ENCODE data around the gene MC1R. TPM values are rescaled to one million over a fixed set of nuclear protein-coding genes. Genes with fewer than 3 reads are reported as not detected.
A peak's percentile ranks its signal among the peaks of the same experiment; 100 is the strongest.

The MC1R gene
- total RNA-seq, 1 donor from 2014 or later = 9.2 TPM

GRCh38 chr16:89921131-89921701 lies 2.6 kb downstream of the MC1R start:
- DNase-seq (ENCODE audit: low read depth) (no peak), FAIRE-seq (no peak)
- Histone ChIP-seq H3K27me3 (ENCODE audit: insufficient read depth, low read length) (no peaks in the 10 kb centered on the region), H3K4me1 (ENCODE audit: insufficient read depth, low read length) (peaks cover 47% of the 10 kb centered on the region), H3K27ac (ENCODE audit: low read depth, low read length) (peak overlapping the region; percentile 99), H3K4me3 (ENCODE audit: insufficient read depth, low read depth, low read length) (peak overlapping the region; percentile 89), H3K9me3 (ENCODE audit: insufficient read depth, low read depth, low read length) (no peaks in the 10 kb centered on the region), H3K79me2 (ENCODE audit: insufficient read depth, low read length) (peaks cover 48% of the 10 kb centered on the region), H2AFZ (ENCODE audit: low read depth, low read length) (no peak overlapping the region), H3K36me3 (ENCODE audit: insufficient read depth, low read length) (no peaks in the 10 kb centered on the region), H4K20me1 (ENCODE audit: insufficient read depth, low read length) (peaks cover 27% of the 10 kb centered on the region), H3K9ac (ENCODE audit: low read length) (peak overlapping the region; percentile 98), H3K4me2 (ENCODE audit: low read length) (peak overlapping the region; percentile 100)
- Mint-ChIP-seq H3K27ac (ENCODE audit: unreplicated experiment) (peak overlapping the region; percentile 78), H3K4me1 (ENCODE audit: low read depth, unreplicated experiment) (peaks cover 20% of the 10 kb centered on the region), H3K9me3 (ENCODE audit: unreplicated experiment) (peaks cover 2% of the 10 kb centered on the region), H3K27me3 (ENCODE audit: low read depth, unreplicated experiment) (no peaks in the 10 kb centered on the region), H3K36me3 (ENCODE audit: low read depth, unreplicated experiment) (peaks cover under 1% of the 10 kb centered on the region), H3K4me3 (ENCODE audit: unreplicated experiment) (peak overlapping the region; percentile 88)
- TF ChIP-seq, protein P1, sequence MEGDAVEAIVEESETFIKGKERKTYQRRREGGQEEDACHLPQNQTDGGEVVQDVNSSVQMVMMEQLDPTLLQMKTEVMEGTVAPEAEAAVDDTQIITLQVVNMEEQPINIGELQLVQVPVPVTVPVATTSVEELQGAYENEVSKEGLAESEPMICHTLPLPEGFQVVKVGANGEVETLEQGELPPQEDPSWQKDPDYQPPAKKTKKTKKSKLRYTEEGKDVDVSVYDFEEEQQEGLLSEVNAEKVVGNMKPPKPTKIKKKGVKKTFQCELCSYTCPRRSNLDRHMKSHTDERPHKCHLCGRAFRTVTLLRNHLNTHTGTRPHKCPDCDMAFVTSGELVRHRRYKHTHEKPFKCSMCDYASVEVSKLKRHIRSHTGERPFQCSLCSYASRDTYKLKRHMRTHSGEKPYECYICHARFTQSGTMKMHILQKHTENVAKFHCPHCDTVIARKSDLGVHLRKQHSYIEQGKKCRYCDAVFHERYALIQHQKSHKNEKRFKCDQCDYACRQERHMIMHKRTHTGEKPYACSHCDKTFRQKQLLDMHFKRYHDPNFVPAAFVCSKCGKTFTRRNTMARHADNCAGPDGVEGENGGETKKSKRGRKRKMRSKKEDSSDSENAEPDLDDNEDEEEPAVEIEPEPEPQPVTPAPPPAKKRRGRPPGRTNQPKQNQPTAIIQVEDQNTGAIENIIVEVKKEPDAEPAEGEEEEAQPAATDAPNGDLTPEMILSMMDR (IDR thresholded peaks at IDR 0.05; ENCODE audit: insufficient read depth, low read depth, low read length) = no peak
- TF ChIP-seq EZH2 (IDR thresholded peaks at IDR 0.05; ENCODE audit: insufficient read depth, low read length) = no peak

DNA sequence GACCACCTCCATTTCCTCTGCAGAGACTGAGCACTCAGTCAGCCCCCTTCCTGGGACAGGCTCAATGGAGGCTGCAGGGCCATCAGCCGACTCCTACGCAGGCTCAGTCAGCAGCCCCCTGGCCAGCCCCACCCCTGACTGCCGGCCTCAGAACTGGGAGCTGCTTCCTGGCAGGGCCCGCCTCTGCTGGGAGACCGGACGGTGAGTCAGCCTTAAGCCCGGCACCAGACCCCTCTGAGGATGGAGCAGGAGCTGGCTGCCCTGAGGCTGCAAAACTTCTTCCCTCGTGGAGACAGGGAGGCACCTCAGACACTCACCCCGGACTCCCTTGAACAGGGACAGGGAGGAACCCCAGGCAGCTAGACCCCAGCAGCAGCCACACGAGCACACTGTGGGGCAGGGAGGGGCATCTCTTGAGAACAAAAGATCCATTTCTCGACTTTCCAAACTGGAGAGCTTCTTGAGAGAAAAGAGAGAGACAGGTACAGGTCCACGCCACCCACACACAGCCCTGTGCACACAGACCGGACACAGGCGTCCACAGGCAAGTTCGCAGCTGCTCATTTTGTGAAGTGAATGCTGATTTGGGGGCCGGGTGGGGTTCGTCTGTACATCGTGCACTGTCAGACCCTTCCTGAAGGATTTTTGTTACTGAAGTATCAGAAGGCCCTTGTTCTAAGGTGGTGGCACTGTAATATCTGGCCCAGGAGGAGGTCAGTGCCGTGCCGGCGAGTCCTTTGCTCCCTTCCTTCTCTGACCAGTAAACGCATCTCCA lies 3.2 kb downstream of the MC1R start:
- Histone ChIP-seq H3K36me3 (ENCODE audit: insufficient read depth, low read length) (no peaks in the 10 kb centered on the region), H3K4me2 (ENCODE audit: low read length) (peak overlapping the region; percentile 100), H3K4me1 (ENCODE audit: insufficient read depth, low read length) (peaks cover 50% of the 10 kb centered on the region), H3K27me3 (ENCODE audit: insufficient read depth, low read length) (no peaks in the 10 kb centered on the region), H3K4me3 (ENCODE audit: insufficient read depth, low read depth, low read length) (peak overlapping the region; percentile 89), H3K9me3 (ENCODE audit: insufficient read depth, low read depth, low read length) (no peaks in the 10 kb centered on the region), H3K9ac (ENCODE audit: low read length) (peak overlapping the region; percentile 98), H3K27ac (ENCODE audit: low read depth, low read length) (peak overlapping the region; percentile 99), H3K79me2 (ENCODE audit: insufficient read depth, low read length) (peaks cover 55% of the 10 kb centered on the region), H2AFZ (ENCODE audit: low read depth, low read length) (no peak overlapping the region), H4K20me1 (ENCODE audit: insufficient read depth, low read length) (peaks cover 33% of the 10 kb centered on the region)
- FAIRE-seq = no peak
- no peaks in the 10 kb centered on the region for H3K27me3 Mint-ChIP-seq (ENCODE audit: low read depth, unreplicated experiment)
- peak overlapping the region; percentile 98 for H3K27ac Mint-ChIP-seq (ENCODE audit: unreplicated experiment)
- peaks cover 20% of the 10 kb centered on the region for H3K4me1 Mint-ChIP-seq (ENCODE audit: low read depth, unreplicated experiment)
- no peaks in the 10 kb centered on the region for H3K36me3 Mint-ChIP-seq (ENCODE audit: low read depth, unreplicated experiment)
- peaks cover 2% of the 10 kb centered on the region for H3K9me3 Mint-ChIP-seq (ENCODE audit: unreplicated experiment)
- peak; percentile 91 for DNase-seq (ENCODE audit: low read depth)
- H3K4me3 Mint-ChIP-seq (ENCODE audit: unreplicated experiment) = peak overlapping the region; percentile 88
- no peak for TF ChIP-seq EZH2 (IDR thresholded peaks at IDR 0.05; ENCODE audit: insufficient read depth, low read length)
- TF ChIP-seq, protein P1 (IDR thresholded peaks at IDR 0.05; ENCODE audit: insufficient read depth, low read depth, low read length) = no peak
